Loucy (cell line): ENCODE measurements around the gene BNC1.

Experiments
- EZH2phosphoT487 ChIP-seq: fragments of 200-600 bp; IDR thresholded peaks from 2 replicates; pipeline ENCODE4 v1.6.1; 2018; ENCODE audit warnings: antibody characterized with exemption, mild to moderate bottlenecking, moderate library complexity, borderline replicate concordance
- TF ChIP-seq, protein P1 (sequence below): fragments of 200-600 bp; sonication (generic); conservative IDR thresholded peaks from 2 replicates; pipeline ENCODE4 v1.5.1; 2014; ENCODE audit warnings: mild to moderate bottlenecking, antibody characterized with exemption, low read length

DNA sequence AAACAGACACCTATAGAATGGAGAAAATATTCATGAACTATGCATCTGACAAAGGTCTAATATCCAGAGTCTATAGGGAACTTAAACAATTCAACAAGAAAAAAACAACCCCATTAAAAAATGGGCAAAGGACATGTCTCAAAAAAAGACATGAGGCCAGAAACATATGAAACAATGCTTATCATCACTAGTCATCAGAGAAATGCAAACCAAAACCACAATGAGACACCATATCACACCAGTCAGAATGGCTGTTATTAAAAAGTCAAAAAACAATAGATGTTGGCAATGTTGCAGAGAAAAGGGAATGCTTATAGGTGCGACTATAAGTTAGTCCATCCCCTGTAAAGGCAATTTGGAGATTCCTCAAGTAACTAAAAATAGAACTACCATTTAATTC, 65.4 kb downstream of the BNC1 start:
- TF ChIP-seq, protein P1, sequence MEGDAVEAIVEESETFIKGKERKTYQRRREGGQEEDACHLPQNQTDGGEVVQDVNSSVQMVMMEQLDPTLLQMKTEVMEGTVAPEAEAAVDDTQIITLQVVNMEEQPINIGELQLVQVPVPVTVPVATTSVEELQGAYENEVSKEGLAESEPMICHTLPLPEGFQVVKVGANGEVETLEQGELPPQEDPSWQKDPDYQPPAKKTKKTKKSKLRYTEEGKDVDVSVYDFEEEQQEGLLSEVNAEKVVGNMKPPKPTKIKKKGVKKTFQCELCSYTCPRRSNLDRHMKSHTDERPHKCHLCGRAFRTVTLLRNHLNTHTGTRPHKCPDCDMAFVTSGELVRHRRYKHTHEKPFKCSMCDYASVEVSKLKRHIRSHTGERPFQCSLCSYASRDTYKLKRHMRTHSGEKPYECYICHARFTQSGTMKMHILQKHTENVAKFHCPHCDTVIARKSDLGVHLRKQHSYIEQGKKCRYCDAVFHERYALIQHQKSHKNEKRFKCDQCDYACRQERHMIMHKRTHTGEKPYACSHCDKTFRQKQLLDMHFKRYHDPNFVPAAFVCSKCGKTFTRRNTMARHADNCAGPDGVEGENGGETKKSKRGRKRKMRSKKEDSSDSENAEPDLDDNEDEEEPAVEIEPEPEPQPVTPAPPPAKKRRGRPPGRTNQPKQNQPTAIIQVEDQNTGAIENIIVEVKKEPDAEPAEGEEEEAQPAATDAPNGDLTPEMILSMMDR = no peak
- no peak for TF ChIP-seq EZH2phosphoT487
